K562 (cell line): Measurements from ENCODE around the gene QRICH1. TPM values are rescaled to one million over a fixed set of nuclear protein-coding genes. Genes with fewer than 3 reads are reported as not detected.

Source experiments
- ATAC-seq: fragments of 200-7000 bp; cut with Tn5 transposase; 3 replicates; pipeline ENCODE4 v1.9.1; 2020; ENCODE audit warnings: moderate library complexity
- BruUV-seq: library from RNA; stranded (reverse); fragments of 400-500 nt; replicated peaks from 2 replicates; lab custom pipeline; 2021; lab: Mats Ljungman, UMichigan
- CTCF ChIA-PET: fragments of 300-600 bp; formaldehyde crosslinking; extraction: SDS; loops from one replicate; lab custom pipeline; 2021; ENCODE audit warnings: low intra/inter-chr PET ratio; lab: Yijun Ruan, JAX
- POLR2A ChIA-PET: fragments of 300-600, 350-650 bp; sonication (Branson Sonifier 250); formaldehyde crosslinking; extraction: SDS; loops from one replicate; lab custom pipeline; 2021; ENCODE audit warnings: antibody characterized with exemption, inconsistent platforms; lab: Yijun Ruan, JAX
- DNase-seq, 4 experiments: peaks; one replicate each; pipeline versions ENCODE4 v3.0.0 to v3.0.0-alpha.2; 2011 to 2018; ENCODE audit warnings: low spot score in 3 of 4, mixed read lengths in 3 of 4; ENCODE audit errors: extremely low read depth in 1 of 4
- FAIRE-seq: peaks from 2 replicates; lab custom pipeline; 2011; peaks lifted over from hg19 to GRCh38; lab: Jason Lieb, UNC
- H2AFZ ChIP-seq: 2 replicates; pipeline ENCODE4 v1.6.0; 2011; ENCODE audit warnings: low read depth, low read length, control low read depth, inconsistent platforms
- H3K27ac ChIP-seq: fragments of 200-600 bp; 3 replicates; pipeline ENCODE4 v1.8.0; 2011; ENCODE audit warnings: low read depth, mild to moderate bottlenecking, control low read depth, inconsistent platforms, low read length, moderate library complexity, mixed read lengths; ENCODE audit errors: extremely low read depth
- H3K27me3 ChIP-seq, 2 experiments: fragments of 300-600 bp in 1 of 2; 2 replicates in 1 of 2; 3 replicates in 1 of 2; pipeline versions ENCODE4 v1.6.0 to v1.8.0; 2011; ENCODE audit warnings: inconsistent platforms in 2 of 2, low read length in 2 of 2, mild to moderate bottlenecking in 1 of 2, mixed read lengths in 1 of 2, moderate library complexity in 1 of 2; ENCODE audit not compliant: control insufficient read depth in 2 of 2, insufficient read depth in 2 of 2
- H3K36me3 ChIP-seq: fragments of 300-600 bp; 3 replicates; pipeline ENCODE4 v1.8.0; 2011; ENCODE audit warnings: mild to moderate bottlenecking, low read length, inconsistent platforms; ENCODE audit not compliant: control insufficient read depth, insufficient read depth
- H3K4me1 ChIP-seq, 2 experiments: fragments of 200-600 bp in 1 of 2; replicated peaks in 1 of 2; 2 replicates in 1 of 2; 3 replicates in 1 of 2; pipeline versions ENCODE4 v1.5.1 to v1.8.0; 2011; ENCODE audit warnings: inconsistent platforms in 2 of 2, low read length in 2 of 2, mild to moderate bottlenecking in 1 of 2, mixed read lengths in 1 of 2, moderate library complexity in 1 of 2; ENCODE audit not compliant: control insufficient read depth in 2 of 2, insufficient read depth in 2 of 2
- H3K4me2 ChIP-seq: 2 replicates; pipeline ENCODE4 v1.6.1; 2011; ENCODE audit warnings: low read length, control low read depth, inconsistent platforms, mixed read lengths; ENCODE audit not compliant: insufficient read depth
- H3K4me3 ChIP-seq: fragments of 200-600 bp; sonication (generic), shearing (Covaris generic); 2 replicates; pipeline ENCODE4 v1.5.1; 2016; ENCODE audit warnings: control low read depth, inconsistent platforms
- H3K79me2 ChIP-seq: fragments of 200-600 bp; 3 replicates; pipeline ENCODE4 v1.8.0; 2011; ENCODE audit warnings: low read length, inconsistent platforms; ENCODE audit not compliant: control insufficient read depth, insufficient read depth
- H3K9ac ChIP-seq, 2 experiments: 2 replicates each; pipeline versions ENCODE4 v1.6.0 to v1.6.1; 2011; ENCODE audit warnings: low read depth in 2 of 2, low read length in 2 of 2, control low read depth in 1 of 2, inconsistent platforms in 1 of 2, mild to moderate bottlenecking in 1 of 2, mixed read lengths in 1 of 2; ENCODE audit not compliant: insufficient read depth in 1 of 2
- H3K9me1 ChIP-seq: one replicate; pipeline ENCODE4 v1.6.0; 2011; ENCODE audit warnings: inconsistent platforms, mild to moderate bottlenecking, low read length, moderate library complexity; ENCODE audit not compliant: control insufficient read depth, insufficient read depth
- H3K9me3 ChIP-seq: replicated peaks from 2 replicates; pipeline ENCODE4 v1.5.1; 2011; ENCODE audit warnings: low read depth, low read length, inconsistent platforms; ENCODE audit not compliant: control insufficient read depth, insufficient read depth
- H4K20me1 ChIP-seq: replicated peaks from 2 replicates; pipeline ENCODE4 v1.6.1; 2011; ENCODE audit warnings: low read length, inconsistent platforms, mixed read lengths; ENCODE audit not compliant: control insufficient read depth, insufficient read depth
- ATF2 ChIP-seq: sonication (generic); formaldehyde crosslinking; IDR thresholded peaks from 2 replicates; pipeline ENCODE4 v1.8.1; 2022; ENCODE audit warnings: missing genetic modification reagents
- BMI1 ChIP-seq: fragments of 150-350 bp; IDR thresholded peaks from 2 replicates; pipeline ENCODE4 v1.6.1; 2014; ENCODE audit warnings: low read length
- BRF2 ChIP-seq: IDR thresholded peaks from 3 replicates; pipeline ENCODE4 v1.6.1; 2011; ENCODE audit warnings: borderline replicate concordance, mild to moderate bottlenecking; ENCODE audit not compliant: insufficient read length, insufficient read depth
- CXXC5 ChIP-seq: fragments of 250-450 bp; sonication (Bioruptor Pico); IDR thresholded peaks from 2 replicates; pipeline ENCODE4 v1.8.0; 2022; ENCODE audit warnings: inconsistent platforms, mild to moderate bottlenecking, moderate library complexity
- DDX20 ChIP-seq: fragments of 450-650 bp; IDR thresholded peaks from 2 replicates; pipeline ENCODE4 v1.6.1; 2016; ENCODE audit warnings: missing genetic modification characterization, low read depth, mild to moderate bottlenecking, missing compliant biosample characterization, moderate library complexity
- DIDO1 ChIP-seq: fragments of 450-650 bp; IDR thresholded peaks from 2 replicates; pipeline ENCODE4 v1.6.1; 2016; ENCODE audit warnings: low read depth, missing biosample characterization, missing genetic modification characterization
- GABPA ChIP-seq: fragments of 200-800 bp; sonication (Bioruptor generic); conservative IDR thresholded peaks from 2 replicates; pipeline ENCODE4 v1.6.1; 2016; ENCODE audit warnings: low read depth, missing genetic modification characterization, missing compliant biosample characterization
- HDAC1 ChIP-seq, 2 experiments: fragments of 450-650 bp; IDR thresholded peaks; 2 replicates each; pipeline ENCODE4 v1.6.1; 2016 to 2017; ENCODE audit warnings: inconsistent platforms in 1 of 2, mild to moderate bottlenecking in 1 of 2, moderate library complexity in 1 of 2
- IRF9 ChIP-seq: fragments of 450-650 bp; IDR thresholded peaks from 2 replicates; pipeline ENCODE4 v1.6.1; 2016; ENCODE audit warnings: missing biosample characterization, missing genetic modification characterization
- KDM1A ChIP-seq, 2 experiments: fragments of 450-650 bp; IDR thresholded peaks; 2 replicates each; pipeline ENCODE4 v1.6.1; 2016; ENCODE audit warnings: mild to moderate bottlenecking in 2 of 2
- KDM2B ChIP-seq: fragments of 250-450 bp; sonication (Bioruptor Pico); IDR thresholded peaks from 2 replicates; pipeline ENCODE4 v1.8.0; 2021; ENCODE audit warnings: mild to moderate bottlenecking, moderate library complexity
- MBD2 ChIP-seq: sonication (generic); IDR thresholded peaks from 2 replicates; pipeline ENCODE4 v1.6.1; 2016; ENCODE audit warnings: low read depth, borderline replicate concordance
- NEUROD1 ChIP-seq: fragments of 150-350 bp; IDR thresholded peaks from 2 replicates; pipeline ENCODE4 v1.6.1; 2014; ENCODE audit warnings: borderline replicate concordance, low read length, low read depth; ENCODE audit not compliant: partially characterized antibody
- SIX5 ChIP-seq, 2 experiments: IDR thresholded peaks; 2 replicates each; pipeline ENCODE4 v1.6.1; 2011; ENCODE audit warnings: low read length in 2 of 2, borderline replicate concordance in 1 of 2, low read depth in 1 of 2, mild to moderate bottlenecking in 1 of 2, moderate library complexity in 1 of 2; ENCODE audit not compliant: insufficient read depth in 1 of 2
- ZBTB34 ChIP-seq: fragments of 250-450 bp; sonication (Bioruptor Pico); IDR thresholded peaks from 2 replicates; pipeline ENCODE4 v1.8.0; 2021; ENCODE audit warnings: mild to moderate bottlenecking, moderate library complexity
- ZNF134 ChIP-seq: fragments of 250-450 bp; sonication (Bioruptor Pico); conservative IDR thresholded peaks from 2 replicates; pipeline ENCODE4 v1.4.0; 2020
- ZNF77 ChIP-seq: fragments of 250-450 bp; sonication (Bioruptor Pico); IDR thresholded peaks from 2 replicates; pipeline ENCODE4 v1.5.0; 2020
- WGBS: fragments of 100-300 bp; shearing (Covaris generic); methylation state at CpG from one replicate; pipeline ENCODE4 v1.1.6; 2016; ENCODE audit warnings: low coverage, mixed read lengths; ENCODE audit not compliant: insufficient coverage; ENCODE audit errors: missing lambda C conversion rate; 5-methylcytosine and 5-hydroxymethylcytosine counted together
- in situ Hi-C: fragments of 300-500 bp; cut with MboI; formaldehyde crosslinking; loops from 4 replicates; pipeline ENCODE4 v1.15.0; 2018; ENCODE audit warnings: inconsistent platforms, mixed read lengths
- intact Hi-C: fragments of 100-400 bp; cut with micrococcal nuclease; formaldehyde crosslinking; loops from 2 replicates; pipeline ENCODE4 v1.14.2; 2022
- polyA plus RNA-seq, 8 experiments: library from polyadenylated mRNA; depleted of rRNA in 4 of 8; stranded (reverse) in 5 of 8; unstranded in 3 of 8; fragments of >200 nt; fragmentation: Nextera tagmentation in 2 of 8; fragmentation: Illumina TruSeq in 1 of 8; extraction: Ambion mirVana in 2 of 8; extraction: Trizol in 1 of 8; gene quantifications; 2 replicates each; pipeline versions ENCODE4 v1.2.1 to v1.2.3, GENCODE V29; 2011 to 2014; ENCODE audit warnings: inconsistent platforms in 1 of 8, missing spikeins in 1 of 8
- total RNA-seq, 7 experiments: library from RNA; depleted of rRNA in 6 of 7; stranded (reverse); fragments of >200 nt in 6 of 7; fragmentation: Illumina TruSeq in 2 of 7; extraction: Trizol in 2 of 7; gene quantifications; 2 replicates each; pipeline versions ENCODE4 v1.2.1 to v1.2.3, GENCODE V29; 2011 to 2021; ENCODE audit warnings: low replicate concordance in 1 of 7

Gene QRICH1
- total and polyA plus RNA-seq, 9 of the 15 experiments (the other 6 are each of a cell fraction or from before 2014, with no cell fraction given) = 20.1 to 99.2 (median 56.7) TPM

GRCh38 chr3:49132437-49133225 is 38.8 kb upstream of the QRICH1 start, which contains the start of gene LAMB2:
TSS of gene LAMB2 (minus strand) at chr3:49133050. CDS start at chr3:49132867, 183 bp downstream.
- peak within 1 kb of the TSS; percentile 81 to 89 for H3K9ac ChIP-seq
- H3K27me3 ChIP-seq = no peaks in the 10 kb centered on the region; a peak in 1 of 5 replicates
- BruUV-seq = TSS peak; percentile 92
- H3K79me2 ChIP-seq = no peaks in the 10 kb centered on the region; the same call in 2 of the 3 replicates
- H3K36me3 ChIP-seq = no peaks in the 10 kb centered on the region
- H4K20me1 ChIP-seq = no peaks in the 10 kb centered on the region
- POLR2A ChIA-PET = interaction anchor here (0.6 to 2.4 kb wide), 5 partner anchors 9 to 145 kb away, joined by 3 to 8 read pairs (median 3); partner anchors contain the start of genes USP19 and WDR6
- CTCF ChIA-PET = no interaction called here
- no peaks in the 10 kb centered on the region for H3K9me3 ChIP-seq
- no peaks in the 10 kb centered on the region for H3K9me1 ChIP-seq
- peak; percentile 72 for ATAC-seq
- peak within 1 kb of the TSS; percentile 77 for H3K27ac ChIP-seq
- intact Hi-C loops = no loop called here
- WGBS = 8% methylated on average over 22 of the region's 28 CpGs
- peak within 1 kb of the TSS; percentile 99 for H2AFZ ChIP-seq
- peaks cover 2 to 32% of the 10 kb centered on the region in 2 experiments; a peak in 4 of 5 replicates for H3K4me1 ChIP-seq
- H3K4me2 ChIP-seq = peak within 1 kb of the TSS; percentile 86
- peak; percentile 69 to 72 (median 70) for DNase-seq
- peak; percentile 71 for FAIRE-seq
- H3K4me3 ChIP-seq = peak within 1 kb of the TSS; percentile 53
- in situ Hi-C loops = no loop called here
- TF ChIP-seq DDX20 (tag) (no peak), NEUROD1 (peak; percentile 87), BRF2 (no peak), ZNF77 (no peak), SIX5 (IDR thresholded peaks at IDR 0.05; ENCODE audit: borderline replicate concordance in 1 of 2, insufficient read depth in 1 of 2, low read depth in 1 of 2, low read length in 2 of 2) (no peak), HDAC1 (IDR thresholded peaks at IDR 0.05) (no peak), GABPA (no peak), CXXC5 (CRISPR knock-in tag) (peak; percentile 11; the same call in 1 of the 2 replicates), ZBTB34 (no peak), MBD2 (no peak), ZNF134 (CRISPR knock-in tag) (no peak), KDM1A (IDR thresholded peaks at IDR 0.05) (no peak), IRF9 (tag) (no peak), BMI1 (no peak), KDM2B (no peak), ATF2 (CRISPR knock-in tag) (no peak), DIDO1 (tag) (no peak)
